GM12878 (cell line): ENCODE results near the gene WSCD2. TPM values are rescaled to one million over a fixed set of nuclear protein-coding genes. Genes with fewer than 3 reads are reported as not detected.
A peak's percentile ranks its signal among the peaks of the same experiment; 100 is the strongest.

Source experiments
- ATAC-seq: fragments of 200-7000 bp; cut with Tn5 transposase; 3 replicates; pipeline ENCODE4 v1.9.1; 2020; ENCODE audit warnings: mild to moderate bottlenecking, moderate library complexity
- BruUV-seq: library from RNA; stranded (reverse); fragments of 400-500 nt; replicated peaks from 2 replicates; lab custom pipeline; 2021; lab: Mats Ljungman, UMichigan
- CTCF ChIA-PET: fragments of 300-600 bp; sonication (Branson Sonifier 250); formaldehyde crosslinking; extraction: SDS; loops from one replicate; lab custom pipeline; 2021; ENCODE audit warnings: inconsistent platforms; lab: Yijun Ruan, JAX
- POLR2A ChIA-PET: fragments of 350-600 bp; formaldehyde crosslinking; extraction: SDS; loops from one replicate; lab custom pipeline; 2021; ENCODE audit warnings: inconsistent platforms; lab: Charles Lee
- RAD21 ChIA-PET: fragments of 300-600 bp; sonication (Branson Sonifier 250); formaldehyde crosslinking; loops from one replicate; lab custom pipeline; 2023; ENCODE audit warnings: antibody characterized with exemption; ENCODE audit not compliant: unreplicated experiment; lab: Charles Lee
- SMC1A ChIA-PET: fragments of 300-600 bp; sonication (Branson Sonifier 250); formaldehyde crosslinking; loops from one replicate; lab custom pipeline; 2023; ENCODE audit not compliant: unreplicated experiment, uncharacterized antibody; lab: Charles Lee
- DNase-seq: peaks from one replicate; pipeline ENCODE4 v3.0.0-alpha.2; 2011; ENCODE audit warnings: low read depth, low spot score
- FAIRE-seq: peaks from 3 replicates; lab custom pipeline; 2011; peaks lifted over from hg19 to GRCh38; lab: Jason Lieb, UNC
- H2AFZ ChIP-seq: 2 replicates; pipeline ENCODE4 v1.6.0; 2011; ENCODE audit warnings: low read depth, low read length, control low read depth; ENCODE audit not compliant: control insufficient read depth
- H3K27ac ChIP-seq: 2 replicates; pipeline ENCODE4 v1.5.1; 2011; ENCODE audit warnings: control low read depth; ENCODE audit not compliant: control insufficient read depth, insufficient read depth
- H3K27me3 ChIP-seq, 2 experiments: replicated peaks in 1 of 2; 2 replicates each; pipeline versions ENCODE4 v1.6.0 to v1.6.1; 2011; ENCODE audit warnings: low read length in 1 of 2; ENCODE audit not compliant: control insufficient read depth in 2 of 2, insufficient read depth in 2 of 2
- H3K36me3 ChIP-seq, 2 experiments: 2 replicates each; pipeline ENCODE4 v1.5.1; 2011; ENCODE audit warnings: low read length in 1 of 2; ENCODE audit not compliant: control insufficient read depth in 2 of 2, insufficient read depth in 2 of 2
- H3K4me1 ChIP-seq: 2 replicates; pipeline ENCODE4 v1.6.1; 2011; ENCODE audit warnings: mild to moderate bottlenecking, low read length, moderate library complexity, mixed read lengths; ENCODE audit not compliant: control insufficient read depth, insufficient read depth
- H3K4me2 ChIP-seq: 2 replicates; pipeline ENCODE4 v1.6.0; 2011; ENCODE audit warnings: control low read depth; ENCODE audit not compliant: control insufficient read depth, insufficient read depth
- H3K4me3 ChIP-seq: fragments of 200-600 bp; sonication (generic); 2 replicates; pipeline ENCODE4 v1.5.1; 2016
- H3K79me2 ChIP-seq: 2 replicates; pipeline ENCODE4 v1.6.0; 2011; ENCODE audit warnings: low read length; ENCODE audit not compliant: control insufficient read depth, insufficient read depth
- H3K9ac ChIP-seq: 2 replicates; pipeline ENCODE4 v1.8.0; 2011; ENCODE audit warnings: low read length, control low read depth, mixed read lengths; ENCODE audit not compliant: control insufficient read depth, insufficient read depth
- H3K9me3 ChIP-seq: replicated peaks from 3 replicates; pipeline ENCODE4 v1.5.1; 2011; ENCODE audit warnings: mild to moderate bottlenecking, low read length; ENCODE audit not compliant: control insufficient read depth, insufficient read depth
- H4K20me1 ChIP-seq: 2 replicates; pipeline ENCODE4 v1.6.0; 2011; ENCODE audit not compliant: control insufficient read depth, insufficient read depth
- CUX1 ChIP-seq: IDR thresholded peaks from 2 replicates; pipeline ENCODE4 v1.6.1; 2012; ENCODE audit warnings: improper control_type of control experiment, low read depth, low read length; ENCODE audit not compliant: insufficient replicate concordance
- POLR2AphosphoS5 ChIP-seq: IDR thresholded peaks from 2 replicates; pipeline ENCODE4 v1.6.1; 2011; ENCODE audit warnings: mild to moderate bottlenecking, low read length, inconsistent platforms
- SMARCA5 ChIP-seq: fragments of 450-650 bp; IDR thresholded peaks from 2 replicates; pipeline ENCODE4 v1.6.1; 2017; ENCODE audit warnings: mild to moderate bottlenecking
- SPI1 ChIP-seq: IDR thresholded peaks from 2 replicates; pipeline ENCODE4 v1.6.1; 2011; ENCODE audit warnings: low read depth, mild to moderate bottlenecking, low read length, moderate library complexity, borderline replicate concordance; ENCODE audit not compliant: insufficient read depth
- ZNF207 ChIP-seq: fragments of 450-650 bp; IDR thresholded peaks from 2 replicates; pipeline ENCODE4 v1.6.1; 2014; ENCODE audit warnings: antibody characterized with exemption, mild to moderate bottlenecking, borderline replicate concordance
- WGBS: methylation state at CpG from one replicate; pipeline ENCODE4 v1.1.6; 2016; ENCODE audit warnings: low lambda C conversion rate; ENCODE audit not compliant: insufficient replicate concordance, insufficient coverage; ENCODE audit errors: missing lambda C conversion rate; 5-methylcytosine and 5-hydroxymethylcytosine counted together
- in situ Hi-C: fragments of 300-500 bp; cut with MboI; formaldehyde crosslinking; loops from 9 replicates; pipeline ENCODE4 v1.14.3; 2018; ENCODE audit warnings: mixed read lengths
- intact Hi-C: fragments of 100-400 bp; cut with micrococcal nuclease; formaldehyde crosslinking; loops from one replicate; pipeline ENCODE4 v1.14.2; 2022; ENCODE audit not compliant: unreplicated experiment
- polyA plus RNA-seq, 11 experiments: library from polyadenylated mRNA; depleted of rRNA in 4 of 11; unstranded in 6 of 11; stranded (reverse) in 5 of 11; fragments of >200 nt; fragmentation: Nextera tagmentation in 4 of 11; fragmentation: Illumina TruSeq in 1 of 11; extraction: Ambion mirVana in 4 of 11; extraction: Trizol in 1 of 11; gene quantifications; 1 replicate in 1 of 11; 2 replicates in 10 of 11; pipeline versions ENCODE4 v1.2.1 to v1.2.3, GENCODE V29; 2011 to 2016; ENCODE audit warnings: inconsistent platforms in 2 of 11, missing spikeins in 2 of 11, low read depth in 1 of 11
- total RNA-seq, 4 experiments: library from RNA; depleted of rRNA in 3 of 4; stranded (reverse); fragments of >200 nt in 3 of 4; fragmentation: Illumina TruSeq in 1 of 4; extraction: Trizol in 1 of 4; gene quantifications; 2 replicates each; pipeline versions ENCODE4 v1.2.1 to v1.2.3, GENCODE V29; 2013 to 2021

The WSCD2 gene
- total and polyA plus RNA-seq, 10 of the 15 experiments (the other 5 are each of a cell fraction or from before 2014, with no cell fraction given), result 0.41 TPM; not detected in 9

- TF ChIP-seq CUX1 (no peak), ZNF207 (no peak)
Measured at GRCh38 chr12:108179305-108179704, 50.2 kb downstream of the WSCD2 start (continued).

- H3K9me3 ChIP-seq, result no peaks in the 10 kb centered on the region; the same call in 2 of the 3 replicates
- no peaks in the 10 kb centered on the region for H3K79me2 ChIP-seq
- ChIA-PET SMC1A (interaction anchor here (1.3 to 1.5 kb wide), 3 partner anchors 8 to 275 kb away, joined by 3 to 5 read pairs (median 3); no protein-coding TSS in a partner anchor), RAD21 (interaction anchor here (0.7 kb wide), 1 partner anchor 12 kb away, joined by 3 read pairs; no protein-coding TSS in a partner anchor), POLR2A (no interaction called here), CTCF (interaction anchor here (0.6 to 4.0 kb wide), 5 partner anchors 12 to 438 kb away, joined by 3 to 18 read pairs (median 4); no protein-coding TSS in a partner anchor)
- no peak overlapping the region for H3K4me3 ChIP-seq
- no peak for FAIRE-seq
- no peak overlapping the region for H2AFZ ChIP-seq
- H3K27ac ChIP-seq, result no peak overlapping the region
- ATAC-seq, result peak; percentile 95
- peaks cover 7% of the 10 kb centered on the region for H3K4me1 ChIP-seq
- H3K9ac ChIP-seq, result no peak overlapping the region
- no peaks in the 10 kb centered on the region for H3K27me3 ChIP-seq
- in situ Hi-C loops, result no loop called here
- no peaks in the 10 kb centered on the region for H4K20me1 ChIP-seq
- 21% methylated on average over 7 of the region's 7 CpGs for WGBS
- H3K4me2 ChIP-seq, result 0 out of 2 replicates have a peak overlapping the region, but pooled peaks have one; percentile 8
- intact Hi-C loops, result no loop called here
- TF ChIP-seq POLR2AphosphoS5 (no peak), SPI1 (0 out of 2 replicates have a peak, but pooled peaks have one; percentile 15), SMARCA5 (0 out of 2 replicates have a peak, but pooled peaks have one; percentile 59)
- no peaks in the 10 kb centered on the region for H3K36me3 ChIP-seq
- DNase-seq, result peak; percentile 8
- no TSS peak for BruUV-seq
Measured at GRCh38 chr12:108180255-108181094, 51.4 kb downstream of the WSCD2 start.
